Mucosa of descending colon (tissue), 3 donors: ENCODE measurements around the gene CHIT1. TPM values are rescaled to one million over a fixed set of nuclear protein-coding genes. Genes with fewer than 3 reads are reported as not detected.

ENCODE experiments used
- ATAC-seq: fragments of 200-7000 bp; cut with Tn5 transposase; one replicate; pipeline ENCODE4 v1.9.1; 2020; ENCODE audit warnings: mild to moderate bottlenecking, moderate library complexity
- DNase-seq, 3 donors: peaks; one replicate each; pipeline ENCODE4 v3.0.0-alpha.2; 2020
- H3K36me3 ChIP-seq: fragments of 200-600 bp; one replicate; pipeline ENCODE4 v1.8.0; 2021; ENCODE audit warnings: low read depth, mild to moderate bottlenecking
- H3K4me1 ChIP-seq: fragments of 200-600 bp; one replicate; pipeline ENCODE4 v1.8.0; 2021; ENCODE audit warnings: low read depth, mild to moderate bottlenecking
- H3K4me3 ChIP-seq: fragments of 200-600 bp; one replicate; pipeline ENCODE4 v1.8.0; 2021; ENCODE audit warnings: mild to moderate bottlenecking
- H3K9me3 ChIP-seq: fragments of 200-600 bp; one replicate; pipeline ENCODE4 v1.8.0; 2021; ENCODE audit warnings: mild to moderate bottlenecking
- intact Hi-C, 2 donors: fragments of 100-400 bp; cut with DNase I in 1 of 2; cut with micrococcal nuclease in 1 of 2; formaldehyde crosslinking; loops; one replicate each; pipeline versions ENCODE4 v1.11.0 to v1.11.1; 2022; cut with DNase I, micrococcal nuclease
- total RNA-seq, 3 donors: library from RNA; stranded (reverse); fragmentation: NEBNext Ultra II Directional in 2 of 3; extraction: Animal tissue kit (Norgen Biotek cat#: 25700) in 2 of 3; gene quantifications; one replicate each; pipeline versions ENCODE4 v1.2.1 to v1.2.4, GENCODE V29; 2021 to 2023
- TF ChIP-seq, protein P1 (sequence below): fragments of 200-600 bp; IDR thresholded peaks from one replicate; pipeline ENCODE4 v1.8.0; 2022; ENCODE audit warnings: antibody characterized with exemption, mild to moderate bottlenecking
- donor health status: DM: no; HTN: no; CAD: no; lungs with moderate emphysema.
- donor health status: DM: no; HTN: no; CAD: no.
- donor health status: DM: no; HTN: yes; CAD: no.

The CHIT1 gene
- total RNA-seq, 3 donors from 2014 or later = 0.13 to 0.96 TPM; not detected in 1

DNA sequence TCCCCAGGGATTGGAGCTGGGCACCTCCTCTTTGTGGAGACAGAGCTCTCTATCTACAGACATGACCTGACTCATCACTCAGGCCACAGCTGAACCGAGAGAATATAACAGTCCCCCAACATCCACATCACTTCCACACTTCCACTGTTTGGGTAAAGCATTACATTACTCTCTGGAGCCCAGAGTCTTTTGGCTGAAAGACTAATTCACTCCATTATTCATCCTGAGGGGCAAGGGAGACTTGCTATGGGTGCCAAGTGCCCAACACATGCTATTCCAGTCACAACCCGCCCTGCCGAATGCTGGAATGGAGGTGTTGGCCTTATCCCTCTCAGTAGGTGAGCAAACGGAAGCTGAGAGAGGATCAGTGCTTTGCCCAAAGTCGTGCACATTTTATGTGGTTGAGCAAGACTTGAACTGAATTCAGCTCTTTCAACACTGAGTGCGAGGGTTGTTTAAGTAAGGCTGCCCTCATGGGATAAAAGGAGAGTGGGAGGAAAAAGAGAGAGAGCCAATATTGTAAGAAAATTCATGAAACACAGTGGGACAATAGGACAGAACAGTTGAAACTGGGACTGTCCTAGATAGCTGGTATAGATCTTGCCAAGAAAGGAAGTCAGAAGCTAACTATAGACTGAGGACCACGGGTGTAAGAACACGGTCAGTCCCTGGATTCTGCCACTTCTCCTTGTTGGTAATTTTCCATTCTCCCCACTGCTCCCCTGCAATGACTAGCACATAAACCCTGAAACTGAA lies 29.5 kb downstream of the CHIT1 start:
- ATAC-seq (peak; percentile 34), DNase-seq (peak in 1 of 3 donors; percentile 10)
- TF ChIP-seq, protein P1, sequence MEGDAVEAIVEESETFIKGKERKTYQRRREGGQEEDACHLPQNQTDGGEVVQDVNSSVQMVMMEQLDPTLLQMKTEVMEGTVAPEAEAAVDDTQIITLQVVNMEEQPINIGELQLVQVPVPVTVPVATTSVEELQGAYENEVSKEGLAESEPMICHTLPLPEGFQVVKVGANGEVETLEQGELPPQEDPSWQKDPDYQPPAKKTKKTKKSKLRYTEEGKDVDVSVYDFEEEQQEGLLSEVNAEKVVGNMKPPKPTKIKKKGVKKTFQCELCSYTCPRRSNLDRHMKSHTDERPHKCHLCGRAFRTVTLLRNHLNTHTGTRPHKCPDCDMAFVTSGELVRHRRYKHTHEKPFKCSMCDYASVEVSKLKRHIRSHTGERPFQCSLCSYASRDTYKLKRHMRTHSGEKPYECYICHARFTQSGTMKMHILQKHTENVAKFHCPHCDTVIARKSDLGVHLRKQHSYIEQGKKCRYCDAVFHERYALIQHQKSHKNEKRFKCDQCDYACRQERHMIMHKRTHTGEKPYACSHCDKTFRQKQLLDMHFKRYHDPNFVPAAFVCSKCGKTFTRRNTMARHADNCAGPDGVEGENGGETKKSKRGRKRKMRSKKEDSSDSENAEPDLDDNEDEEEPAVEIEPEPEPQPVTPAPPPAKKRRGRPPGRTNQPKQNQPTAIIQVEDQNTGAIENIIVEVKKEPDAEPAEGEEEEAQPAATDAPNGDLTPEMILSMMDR = no peak
- Histone ChIP-seq H3K4me3 (no peak overlapping the region), H3K9me3 (no peaks in the 10 kb centered on the region), H3K4me1 (no peaks in the 10 kb centered on the region), H3K36me3 (no peaks in the 10 kb centered on the region)
- intact Hi-C loops = no loop called here

DNA sequence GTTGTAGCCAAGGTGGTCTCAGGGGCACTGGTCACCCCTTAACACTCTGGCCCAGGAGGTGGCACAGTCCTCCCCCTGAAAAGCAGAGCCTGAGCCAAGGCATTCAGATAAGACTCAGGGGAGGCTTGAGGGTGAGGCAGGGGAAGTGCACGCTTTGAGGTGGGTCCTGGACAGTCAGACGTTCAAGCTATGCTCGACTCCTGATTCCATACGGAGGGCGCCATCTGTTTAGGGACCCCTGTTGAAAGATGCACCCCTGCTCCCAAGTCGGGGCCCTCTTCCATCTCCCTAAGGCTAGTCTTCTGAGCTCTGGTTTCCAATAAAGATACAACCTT lies 30.0 kb downstream of the CHIT1 start:
- TF ChIP-seq, protein P1 = no peak
- DNase-seq = no peak
- Histone ChIP-seq H3K4me1 (no peaks in the 10 kb centered on the region), H3K4me3 (no peak overlapping the region), H3K36me3 (no peaks in the 10 kb centered on the region), H3K9me3 (no peaks in the 10 kb centered on the region)
- no peak for ATAC-seq
- intact Hi-C loops = no loop called here

DNA sequence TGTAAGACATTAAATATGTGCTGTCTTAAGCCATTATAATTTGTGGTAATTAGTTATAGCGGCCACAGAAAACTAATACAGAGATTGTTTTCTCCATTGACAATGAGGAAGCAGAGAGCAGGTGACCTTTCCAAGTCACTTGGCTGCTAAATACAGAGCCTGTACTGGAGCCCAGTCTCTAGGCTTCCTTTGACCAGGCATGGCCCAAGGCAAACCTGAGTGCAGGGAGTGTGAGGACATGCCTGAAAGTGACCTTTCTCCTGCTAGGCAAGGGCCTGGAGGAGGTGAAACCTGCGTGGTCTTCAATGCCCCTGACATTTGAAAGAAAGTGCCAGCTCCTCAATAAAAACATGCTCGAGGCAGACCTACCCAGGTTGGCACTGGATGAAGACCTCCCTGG lies 30.5 kb downstream of the CHIT1 start:
- ATAC-seq = no peak

DNA sequence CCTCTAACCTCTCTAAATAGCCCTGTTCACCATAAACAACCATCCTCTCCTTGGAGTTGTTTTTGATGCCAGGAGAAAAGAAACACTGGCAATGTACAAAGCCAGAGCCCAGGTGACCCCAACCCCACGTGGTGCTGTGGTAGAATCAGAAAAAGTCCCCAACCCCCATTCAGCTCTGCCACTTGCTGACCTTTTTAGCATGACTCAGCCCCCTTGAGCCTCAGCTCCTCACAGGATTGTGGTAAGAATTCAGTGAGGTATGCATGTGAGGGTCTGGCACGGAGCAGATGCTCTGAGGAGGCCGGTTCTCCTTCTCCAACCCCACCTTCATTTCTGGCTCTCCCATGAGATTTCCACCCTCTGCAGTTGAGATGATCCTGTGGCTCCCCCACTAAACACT lies 31.8 kb downstream of the CHIT1 start:
- ATAC-seq (no peak), DNase-seq (no peak)
- Histone ChIP-seq H3K4me3 (no peak overlapping the region), H3K4me1 (no peaks in the 10 kb centered on the region), H3K36me3 (no peaks in the 10 kb centered on the region), H3K9me3 (no peaks in the 10 kb centered on the region)
- TF ChIP-seq, protein P1 = no peak
- intact Hi-C loops = no loop called here

More for the DNA sequence above, 30.5 kb downstream of the CHIT1 start:
- no peak for DNase-seq
- TF ChIP-seq, protein P1 = no peak
- intact Hi-C loops = no loop called here
- no peak overlapping the region for H3K4me3 ChIP-seq
- no peaks in the 10 kb centered on the region for H3K4me1 ChIP-seq
- H3K9me3 ChIP-seq = no peaks in the 10 kb centered on the region
- H3K36me3 ChIP-seq = no peaks in the 10 kb centered on the region

DNA sequence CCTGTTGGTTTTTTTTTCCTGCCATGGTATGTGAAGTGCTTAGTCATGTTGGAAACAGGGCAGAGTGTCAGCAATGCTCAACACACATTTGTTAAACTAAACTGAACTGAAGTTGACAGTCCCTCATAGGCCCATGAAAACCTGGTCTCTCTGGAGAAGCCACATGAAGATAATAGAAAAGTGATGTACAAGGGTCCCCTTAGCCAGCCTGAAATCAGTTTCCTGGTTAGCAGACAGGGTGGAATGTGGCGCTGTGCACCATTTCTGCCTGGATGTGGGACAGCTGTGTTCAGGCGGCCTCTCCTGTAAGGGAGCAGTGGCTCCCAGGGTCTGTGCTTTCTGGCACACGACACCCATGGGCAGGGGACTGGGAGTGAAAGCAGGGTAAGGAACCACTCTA lies 33.1 kb downstream of the CHIT1 start:
- Histone ChIP-seq H3K36me3 (no peaks in the 10 kb centered on the region), H3K9me3 (no peaks in the 10 kb centered on the region), H3K4me3 (no peak overlapping the region), H3K4me1 (no peaks in the 10 kb centered on the region)
- intact Hi-C loops = no loop called here
- TF ChIP-seq, protein P1 = no peak
- no peak for DNase-seq
- no peak for ATAC-seq
